ENCODE data around the gene MS4A7.

MS4A7 gene

GRCh38 chr11:60393016-60393415 is 14.7 kb downstream of the MS4A7 start:
- Histone ChIP-seq H3K9me3 (ENCODE audit: insufficient read depth, low read depth, low read length) (no peaks in the 10 kb centered on the region), H3K4me3 (ENCODE audit: low read length, poor library complexity, severe bottlenecking) (no peak overlapping the region), H3K36me3 (ENCODE audit: insufficient read depth, low read length) (no peaks in the 10 kb centered on the region), H3K79me2 (ENCODE audit: insufficient read depth, low read length) (no peaks in the 10 kb centered on the region), H3K9ac (ENCODE audit: low read depth, low read length, poor library complexity, severe bottlenecking) (no peak overlapping the region), H3F3A (ENCODE audit: low read depth) (no peaks in the 10 kb centered on the region), H3K4me1 (ENCODE audit: insufficient read depth, low read length, poor library complexity, severe bottlenecking) (peaks cover 25% of the 10 kb centered on the region), H3K4me2 (ENCODE audit: low read depth, low read length, poor library complexity, severe bottlenecking) (no peak overlapping the region), H4K20me1 (ENCODE audit: insufficient read depth, low read length, poor library complexity, severe bottlenecking) (no peaks in the 10 kb centered on the region), H2AFZ (ENCODE audit: low read length) (no peak overlapping the region), H3K27me3 (ENCODE audit: insufficient read depth, low read length, poor library complexity, severe bottlenecking) (no peaks in the 10 kb centered on the region), H3K9me2 (replicated peaks; ENCODE audit: low read depth, low read length) (no peaks in the 10 kb centered on the region)
- TF ChIP-seq CTCF (conservative IDR thresholded peaks at IDR 0.05; ENCODE audit: low read length) = no peak
- TF ChIP-seq EZH2phosphoT487 (IDR thresholded peaks at IDR 0.05; ENCODE audit: borderline replicate concordance) = no peak

GRCh38 chr11:60394666-60395380 is 16.5 kb downstream of the MS4A7 start:
- no peaks in the 10 kb centered on the region for H3K9me3 ChIP-seq (ENCODE audit: insufficient read depth, low read depth, low read length)
- no peaks in the 10 kb centered on the region for H3K79me2 ChIP-seq (ENCODE audit: insufficient read depth, low read length)
- H3K36me3 ChIP-seq (ENCODE audit: insufficient read depth, low read length) = no peaks in the 10 kb centered on the region
- TF ChIP-seq CTCF (conservative IDR thresholded peaks at IDR 0.05; ENCODE audit: low read length) = no peak
- TF ChIP-seq EZH2phosphoT487 (IDR thresholded peaks at IDR 0.05; ENCODE audit: borderline replicate concordance) = no peak
- H3F3A ChIP-seq (ENCODE audit: low read depth) = no peaks in the 10 kb centered on the region
- H3K27me3 ChIP-seq (ENCODE audit: insufficient read depth, low read length, poor library complexity, severe bottlenecking) = no peaks in the 10 kb centered on the region
- no peak overlapping the region for H2AFZ ChIP-seq (ENCODE audit: low read length)
- H3K4me3 ChIP-seq (ENCODE audit: low read length, poor library complexity, severe bottlenecking) = no peak overlapping the region
- H3K9me2 ChIP-seq (replicated peaks; ENCODE audit: low read depth, low read length) = no peaks in the 10 kb centered on the region
- H3K4me2 ChIP-seq (ENCODE audit: low read depth, low read length, poor library complexity, severe bottlenecking) = no peak overlapping the region
- H4K20me1 ChIP-seq (ENCODE audit: insufficient read depth, low read length, poor library complexity, severe bottlenecking) = no peaks in the 10 kb centered on the region
- H3K4me1 ChIP-seq (ENCODE audit: insufficient read depth, low read length, poor library complexity, severe bottlenecking) = peaks cover 16% of the 10 kb centered on the region
- no peak overlapping the region for H3K9ac ChIP-seq (ENCODE audit: low read depth, low read length, poor library complexity, severe bottlenecking)

DNA sequence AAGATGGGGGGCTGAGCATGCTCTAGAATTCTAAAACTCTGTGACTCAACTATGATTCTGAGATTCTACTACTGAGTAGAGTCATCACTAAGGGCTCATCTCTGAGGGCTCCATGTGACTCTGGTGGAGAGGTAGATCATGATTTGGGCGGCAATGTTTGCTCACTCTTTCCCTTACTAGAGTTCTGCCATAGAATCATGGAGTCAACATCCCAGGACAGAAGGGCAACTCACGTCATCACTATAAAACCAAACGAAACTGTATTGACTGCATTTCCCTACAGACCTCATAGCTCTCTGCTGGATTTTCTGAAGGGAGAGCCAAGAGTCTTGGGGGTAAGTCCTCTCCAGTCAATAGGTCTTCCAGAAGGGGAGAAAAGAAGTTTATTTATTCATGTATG is 18.1 kb downstream of the MS4A7 start, which contains the start of gene MS4A14:
MS4A14 (plus strand) TSS at position 78 of the 400 bp plus-strand sequence; CDS start at position 198, 120 bp downstream.
- Histone ChIP-seq H3K9ac (ENCODE audit: low read depth, low read length, poor library complexity, severe bottlenecking) (no peak within 1 kb of the TSS), H3F3A (ENCODE audit: low read depth) (no peaks in the 10 kb centered on the region), H3K4me1 (ENCODE audit: insufficient read depth, low read length, poor library complexity, severe bottlenecking) (peaks cover 9% of the 10 kb centered on the region), H2AFZ (ENCODE audit: low read length) (0 out of 2 replicates have a peak within 1 kb of the TSS, but pooled peaks have one; percentile 27), H3K79me2 (ENCODE audit: insufficient read depth, low read length) (no peaks in the 10 kb centered on the region), H3K36me3 (ENCODE audit: insufficient read depth, low read length) (no peaks in the 10 kb centered on the region), H4K20me1 (ENCODE audit: insufficient read depth, low read length, poor library complexity, severe bottlenecking) (no peaks in the 10 kb centered on the region), H3K9me2 (replicated peaks; ENCODE audit: low read depth, low read length) (no peaks in the 10 kb centered on the region), H3K27me3 (ENCODE audit: insufficient read depth, low read length, poor library complexity, severe bottlenecking) (no peaks in the 10 kb centered on the region), H3K9me3 (ENCODE audit: insufficient read depth, low read depth, low read length) (no peaks in the 10 kb centered on the region), H3K4me3 (ENCODE audit: low read length, poor library complexity, severe bottlenecking) (no peak within 1 kb of the TSS), H3K4me2 (ENCODE audit: low read depth, low read length, poor library complexity, severe bottlenecking) (no peak within 1 kb of the TSS)
- TF ChIP-seq CTCF (conservative IDR thresholded peaks at IDR 0.05; ENCODE audit: low read length) = no peak
- no peak for TF ChIP-seq EZH2phosphoT487 (IDR thresholded peaks at IDR 0.05; ENCODE audit: borderline replicate concordance)
